NCI-H2196 (cell line): ENCODE results near the gene MAGI1.
"Not testable (repeated sequence)": the region's sequence is repeated elsewhere in the genome, so short reads cannot be mapped to it uniquely, and the experiment has no call there.

Experiments used
- DNase-seq: peaks from one replicate; lab custom pipeline; 2025; ENCODE audit not compliant: unreplicated experiment; lab: John Stamatoyannopoulos, UW

Gene MAGI1

DNA sequence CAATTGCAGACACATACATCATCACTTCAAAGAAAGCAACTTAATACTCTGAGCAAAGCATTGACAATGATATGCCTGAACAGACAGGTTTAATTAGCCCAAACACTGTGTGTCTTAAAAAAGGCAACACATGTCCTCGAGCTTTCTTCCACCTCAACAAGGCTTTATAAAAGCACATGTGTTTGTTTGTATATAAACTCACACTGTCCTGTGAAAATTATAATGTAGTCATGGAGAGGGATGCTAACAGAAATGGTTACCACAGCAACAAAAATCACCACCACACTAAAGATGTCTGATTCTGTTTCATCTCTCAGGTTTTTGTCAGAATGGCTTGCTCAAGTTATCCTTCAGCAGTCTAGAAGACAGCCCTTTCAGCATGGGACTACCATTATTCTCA lies 314.7 kb downstream of the MAGI1 start:
- no peak for DNase-seq

DNA sequence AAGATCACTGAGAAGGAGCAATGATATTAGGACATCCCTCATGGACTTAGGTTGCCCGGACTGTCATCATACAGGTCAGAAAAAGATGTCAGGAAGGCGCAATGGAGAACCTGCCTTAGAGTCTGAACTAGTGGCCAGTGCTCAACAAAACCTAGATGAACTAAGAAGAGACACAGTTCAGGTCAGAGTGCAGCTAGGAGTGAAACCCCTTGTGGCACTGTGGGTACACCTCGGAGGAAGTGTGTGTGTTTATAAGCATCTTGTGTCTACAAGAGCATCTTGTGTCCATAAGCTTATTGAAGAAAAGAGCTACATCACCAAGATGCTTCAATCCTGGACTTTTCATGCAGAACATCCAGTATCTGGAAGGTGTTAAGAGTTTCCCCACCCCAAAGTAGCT lies 315.7 kb downstream of the MAGI1 start:
- no peak for DNase-seq

DNA sequence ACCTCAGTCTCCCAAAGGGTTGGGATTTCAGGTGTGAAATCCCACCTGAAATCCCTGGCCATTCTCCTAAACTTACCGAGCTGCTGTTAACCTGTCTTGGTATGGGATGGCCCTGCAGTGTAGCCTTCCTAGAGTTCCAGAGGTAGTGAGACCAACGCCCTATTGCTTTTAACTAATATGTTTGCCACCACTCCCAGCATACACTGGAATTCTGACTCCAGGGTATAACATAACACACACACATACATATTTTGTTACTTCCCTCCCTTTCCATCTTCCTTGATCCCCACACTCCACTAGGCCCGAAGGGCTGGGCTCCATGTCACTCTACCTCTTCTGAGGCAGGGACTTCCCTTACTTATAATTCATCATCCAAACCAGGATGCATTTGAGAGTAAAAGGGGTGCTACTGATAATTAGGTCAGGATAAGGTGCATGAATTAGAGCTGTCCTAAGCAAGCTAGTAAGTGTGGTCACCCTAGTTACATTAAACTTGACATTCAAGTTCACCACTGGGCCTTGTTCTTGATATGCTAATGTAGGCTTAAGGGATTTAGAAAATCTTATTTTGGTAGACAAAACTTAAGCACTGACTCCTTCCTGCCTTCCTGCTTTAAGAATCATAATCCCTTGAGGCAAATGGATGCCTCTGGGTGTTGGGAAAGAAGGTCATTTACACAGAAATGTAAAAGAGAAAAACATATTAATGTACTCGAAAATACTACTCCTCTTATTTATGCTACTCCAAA lies 317.6 kb downstream of the MAGI1 start:
- DNase-seq: no peak

DNA sequence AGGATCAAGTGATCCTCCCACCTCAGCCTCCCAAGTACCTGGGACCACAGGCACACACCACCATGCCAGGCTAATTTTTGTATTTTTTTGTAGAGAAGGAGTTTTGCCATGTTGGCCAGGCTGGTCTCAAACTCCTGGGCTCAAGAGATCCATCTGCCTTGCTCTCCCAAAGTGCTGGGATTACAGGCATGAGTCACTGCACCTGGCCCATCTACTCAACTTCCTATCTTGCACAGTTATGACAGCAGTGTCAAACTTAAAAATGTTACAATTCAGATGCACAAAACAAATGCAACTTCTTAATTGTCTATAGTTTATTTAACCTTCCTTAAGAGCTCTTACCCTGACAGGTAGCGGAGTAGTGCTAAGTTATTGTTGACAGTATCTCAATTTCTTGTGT lies 319.1 kb downstream of the MAGI1 start:
- DNase-seq: not testable (repeated sequence)

DNA sequence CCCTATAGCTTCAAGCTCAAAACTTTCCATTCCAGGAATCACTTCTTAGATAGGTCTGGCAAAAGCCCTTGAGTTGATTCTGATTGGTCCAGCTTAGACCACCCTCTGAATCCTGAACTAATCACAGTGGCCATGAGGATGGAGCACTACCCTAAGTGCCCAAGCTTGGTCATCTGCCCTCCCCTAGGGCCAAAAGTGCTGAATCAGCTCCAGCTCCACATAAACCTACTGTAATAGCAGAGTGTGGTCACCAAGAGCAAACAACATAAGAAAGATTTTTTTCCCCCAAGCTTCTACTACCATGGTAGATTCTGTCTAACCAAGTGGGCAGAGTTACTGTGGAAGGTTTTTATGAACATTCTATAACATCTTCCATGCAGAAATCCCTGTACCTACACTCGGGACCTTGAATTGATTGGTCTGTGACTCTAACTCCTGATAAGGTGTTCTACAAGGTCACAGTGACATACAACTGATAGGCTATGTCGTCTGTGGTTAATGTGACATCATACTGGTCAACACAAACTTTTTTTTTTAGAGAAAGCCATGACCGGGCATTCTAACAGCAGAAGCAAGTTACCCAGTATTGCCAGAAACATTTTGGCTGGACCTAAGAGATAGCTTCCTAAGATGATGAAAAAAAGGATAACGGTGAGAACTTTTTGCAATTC lies 320.9 kb downstream of the MAGI1 start:
- no peak for DNase-seq

DNA sequence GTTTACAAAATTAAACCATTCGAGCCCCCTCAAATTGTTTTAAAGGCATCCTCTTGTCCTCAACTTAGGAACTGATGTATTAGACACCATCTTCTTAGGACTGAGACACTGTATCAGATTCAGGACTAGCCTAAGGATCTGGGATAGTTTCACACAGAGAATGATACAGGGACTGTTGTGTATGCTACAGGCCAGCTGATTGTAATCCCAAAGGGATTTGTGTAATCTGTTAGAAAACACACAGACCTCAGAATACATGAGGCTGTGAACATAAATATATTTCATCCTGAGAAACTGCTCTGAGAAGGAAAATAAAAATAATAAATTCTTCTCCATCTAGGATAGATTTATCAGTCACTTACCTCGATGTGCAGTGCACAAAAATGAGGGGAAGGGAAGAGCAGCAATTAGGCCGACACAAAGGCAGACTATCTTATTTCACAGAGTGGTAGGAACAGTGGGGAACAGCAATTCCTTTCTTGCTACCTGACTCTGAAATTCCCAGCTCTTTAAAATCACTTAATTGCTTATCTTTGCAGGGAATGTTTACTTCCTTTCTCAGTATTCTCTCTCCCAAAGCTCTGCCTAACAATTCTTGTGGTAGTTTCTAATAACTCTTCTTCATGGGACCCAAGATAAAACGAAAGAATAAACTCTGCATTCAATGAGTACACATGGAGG lies 322.5 kb downstream of the MAGI1 start:
- no peak for DNase-seq

GRCh38 chr3:65714134-65714533 lies 324.6 kb downstream of the MAGI1 start:
- DNase-seq: no peak

DNA sequence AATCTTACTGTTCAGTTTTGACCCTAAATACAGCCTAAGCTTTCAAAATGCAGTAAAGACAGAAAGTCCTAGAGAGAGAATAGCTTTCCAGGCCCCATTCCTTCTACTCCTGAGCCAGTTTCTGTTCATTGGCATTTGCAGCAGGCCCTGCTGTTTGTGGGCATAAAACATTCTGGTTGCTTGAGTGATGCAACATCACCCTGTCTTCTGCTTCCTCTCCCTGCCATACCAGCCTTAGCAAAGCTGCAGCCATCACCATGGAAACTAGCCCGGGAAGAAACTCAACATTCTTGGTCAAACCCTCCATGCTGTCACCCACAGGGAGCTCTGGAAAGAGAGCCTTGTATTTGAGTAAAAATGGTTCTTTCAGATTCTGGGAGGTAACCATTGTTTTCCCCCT lies 325.7 kb downstream of the MAGI1 start:
- DNase-seq: no peak

GRCh38 chr3:65712140-65712539 lies 326.6 kb downstream of the MAGI1 start:
- DNase-seq: no peak

DNA sequence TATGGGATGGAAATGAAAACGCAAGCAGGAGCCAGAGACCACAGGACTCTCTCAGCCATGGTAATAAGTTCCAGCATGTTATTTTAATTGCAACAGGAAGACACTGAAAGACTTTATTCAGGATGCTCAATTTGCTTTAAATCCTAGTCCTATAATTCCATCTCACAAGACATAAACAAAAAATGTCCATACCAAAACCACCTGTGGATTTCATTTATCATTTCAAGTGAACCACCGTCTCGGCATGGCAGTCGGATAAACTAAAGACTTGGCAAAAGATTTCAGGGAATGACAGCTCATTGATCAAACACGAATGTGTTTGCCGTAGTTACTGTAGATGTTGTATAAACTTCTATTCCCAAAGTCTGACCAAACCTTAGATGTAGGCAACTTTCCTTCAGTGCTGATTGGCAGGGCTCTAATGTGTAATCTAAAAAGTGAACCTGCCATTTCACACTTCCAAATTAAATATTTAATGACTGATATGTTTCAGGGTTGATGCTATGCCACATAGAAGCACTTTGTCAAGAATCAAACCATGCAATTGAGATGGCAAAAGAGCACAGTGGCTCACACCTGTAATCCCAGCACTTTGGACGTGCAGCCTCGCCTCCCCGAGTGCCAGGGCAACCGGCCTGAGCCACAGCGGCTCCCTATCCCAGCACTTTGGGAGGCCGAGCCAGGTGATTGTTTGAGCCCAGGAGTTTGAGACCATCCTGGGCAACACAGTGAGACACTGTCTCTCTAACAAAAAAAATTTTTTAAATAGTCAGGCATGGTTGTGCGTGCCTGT lies 331.7 kb downstream of the MAGI1 start:
- no peak for DNase-seq

DNA sequence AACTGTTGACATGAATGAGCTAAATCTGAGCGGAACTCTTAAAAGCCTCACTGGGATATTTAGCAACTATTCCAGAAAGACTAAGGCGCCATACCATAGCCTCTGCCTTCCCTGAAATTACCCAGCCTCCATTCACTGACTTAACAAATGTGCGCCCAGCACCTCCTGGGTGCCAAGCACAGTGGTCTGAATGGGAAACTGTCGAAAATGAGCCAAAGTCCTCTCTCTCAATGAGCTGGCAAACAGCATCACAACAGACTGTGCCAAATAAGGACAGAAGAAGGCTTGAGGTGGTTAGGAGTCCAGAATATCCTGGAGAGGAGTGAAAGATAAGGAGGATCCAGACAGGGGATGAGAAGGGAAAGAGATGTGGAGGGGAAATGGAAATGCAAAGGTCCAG lies 332.4 kb downstream of the MAGI1 start:
- DNase-seq: no peak

DNA sequence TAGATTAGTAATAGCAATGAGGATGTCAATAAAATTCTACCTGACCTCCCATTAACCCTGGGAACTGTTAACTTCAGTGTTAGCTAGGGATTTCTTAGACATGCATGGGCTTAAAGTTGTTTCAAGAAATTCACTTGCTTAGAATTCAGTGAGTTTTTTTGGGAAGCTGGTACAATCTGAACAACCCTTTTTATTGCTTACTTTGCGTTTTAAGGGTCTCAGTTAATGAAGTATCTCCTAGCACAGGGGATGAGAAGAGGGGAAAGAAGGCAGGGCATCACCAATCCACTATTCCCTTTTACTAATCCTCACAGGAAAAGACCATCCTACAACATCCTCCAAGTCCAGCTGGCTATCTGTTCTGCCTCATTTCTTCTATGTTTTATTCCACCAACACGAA lies 334.9 kb downstream of the MAGI1 start:
- DNase-seq: no peak

GRCh38 chr3:65703026-65703425 lies 335.7 kb downstream of the MAGI1 start:
- DNase-seq: no peak

DNA sequence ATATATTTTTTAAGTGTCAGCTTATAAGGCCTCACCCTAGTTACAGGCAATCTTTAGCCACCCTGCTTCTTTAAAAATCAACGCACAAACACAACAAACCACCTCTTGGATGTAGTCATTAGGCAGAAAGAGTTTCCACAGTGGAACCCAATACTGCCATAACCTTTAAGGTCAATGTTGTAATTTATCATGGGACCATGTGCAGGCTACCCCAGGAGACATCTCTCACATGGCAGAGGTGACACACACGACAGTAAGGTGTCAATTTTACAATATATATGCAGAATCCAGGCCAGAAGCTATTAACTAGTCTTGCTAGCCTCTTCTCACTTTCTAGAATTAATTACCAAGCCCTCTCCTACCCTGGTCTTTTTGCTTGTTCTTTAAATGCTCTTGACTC lies 336.5 kb downstream of the MAGI1 start:
- DNase-seq: no peak

- DNase-seq: no peak
Measured at GRCh38 chr3:65701516-65701915, 337.2 kb downstream of the MAGI1 start.

GRCh38 chr3:65689436-65689835 lies 349.3 kb downstream of the MAGI1 start:
- DNase-seq: no peak

DNA sequence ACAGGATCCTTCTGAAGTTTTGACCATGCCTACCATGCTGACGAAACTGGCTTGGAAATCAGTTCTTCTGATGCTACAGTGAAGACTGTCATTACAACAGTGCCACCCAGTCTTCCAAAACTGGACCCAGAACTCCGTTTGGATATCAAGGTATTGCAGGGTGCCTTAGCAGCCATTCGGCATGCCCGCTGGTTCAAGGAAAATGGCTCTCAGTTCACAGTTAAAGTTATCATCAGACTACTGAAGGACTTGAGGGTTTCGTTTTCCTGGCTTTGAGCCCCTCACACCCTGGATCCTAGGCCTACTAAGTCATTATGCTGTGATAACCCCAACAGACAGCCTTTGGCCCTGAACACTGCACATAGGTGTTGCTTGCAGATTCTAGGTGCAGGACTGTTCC lies 351.0 kb downstream of the MAGI1 start:
- no peak for DNase-seq

GRCh38 chr3:65685621-65686235 lies 353.0 kb downstream of the MAGI1 start:
- no peak for DNase-seq

DNA sequence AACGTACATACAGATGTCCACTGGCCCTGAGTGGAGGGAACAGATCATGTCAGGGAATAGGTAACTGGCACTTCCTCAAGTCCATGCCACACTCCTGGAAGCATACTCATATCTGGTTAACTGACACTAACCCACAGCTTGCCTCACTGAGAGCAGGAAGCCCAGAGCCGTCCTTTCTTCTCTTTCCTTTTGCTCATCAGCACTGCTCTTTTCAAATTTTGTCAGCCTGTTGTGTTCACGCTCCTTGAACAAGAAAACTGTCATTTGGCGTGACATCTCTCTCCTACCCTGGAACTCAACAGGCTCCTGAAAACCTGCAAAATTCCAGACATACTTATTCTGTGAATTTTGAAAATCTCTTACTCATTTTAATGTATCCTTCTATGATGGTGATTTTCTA lies 360.2 kb downstream of the MAGI1 start:
- no peak for DNase-seq

DNA sequence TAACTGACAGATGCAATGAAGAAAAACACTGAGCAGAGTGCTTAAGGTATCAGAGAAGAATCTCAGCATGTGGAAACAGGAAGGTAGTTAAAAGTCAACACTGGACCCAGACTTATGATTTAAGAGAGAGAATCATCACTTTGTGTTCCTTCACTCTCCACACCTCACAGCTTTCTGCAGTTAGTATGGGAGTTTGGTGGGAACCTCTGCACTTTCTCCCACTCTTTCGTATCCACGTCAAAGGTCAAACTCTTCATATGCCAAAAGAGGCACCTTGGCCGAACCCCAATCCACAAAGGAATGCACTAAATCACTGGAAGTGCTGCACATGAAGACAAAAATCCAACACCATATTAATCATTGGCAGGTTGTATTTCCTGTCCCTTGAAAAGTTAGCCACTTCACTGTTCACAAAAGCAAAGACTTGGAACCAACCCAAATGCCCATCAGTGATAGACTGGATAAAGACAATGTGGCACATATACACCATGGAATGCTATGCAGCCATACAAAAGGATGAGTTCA lies 361.2 kb downstream of the MAGI1 start:
- DNase-seq: no peak

- DNase-seq: no peak
Measured at GRCh38 chr3:65676580-65676979, 362.1 kb downstream of the MAGI1 start.
